SK-N-SH treated with all-trans-retinoic acid at 6 μM for 48 hours (cell line): ENCODE results near the gene GOLGA6A.
A peak's percentile ranks its signal among the peaks of the same experiment; 100 is the strongest.

Experiments used
- ATAC-seq: fragments of 200-7000 bp; cut with Tn5 transposase; 3 replicates; pipeline ENCODE4 v1.9.1; 2020; ENCODE audit warnings: mild to moderate bottlenecking, moderate library complexity
- ARNTL ChIP-seq: fragments of 450-650 bp; formaldehyde crosslinking; IDR thresholded peaks from 2 replicates; pipeline ENCODE4 v1.5.0; 2020; ENCODE audit warnings: low read depth, mild to moderate bottlenecking, moderate library complexity, borderline replicate concordance
- BACH2 ChIP-seq: fragments of 250-450 bp; sonication (Bioruptor Pico); IDR thresholded peaks from 2 replicates; pipeline ENCODE4 v1.9.0; 2021; ENCODE audit warnings: mild to moderate bottlenecking, borderline replicate concordance
- CSDC2 ChIP-seq: fragments of 250-450 bp; sonication (Bioruptor Pico); IDR thresholded peaks from 2 replicates; pipeline ENCODE4 v1.5.0; 2020; ENCODE audit warnings: mild to moderate bottlenecking, moderate library complexity
- ESRRG ChIP-seq: fragments of 250-450 bp; sonication (Bioruptor Pico); IDR thresholded peaks from 2 replicates; pipeline ENCODE4 v1.6.1; 2021; ENCODE audit warnings: mild to moderate bottlenecking
- GLIS3 ChIP-seq: fragments of 250-450 bp; sonication (Bioruptor Pico); IDR thresholded peaks from 2 replicates; pipeline ENCODE4 v1.5.0; 2020; ENCODE audit warnings: mild to moderate bottlenecking, moderate library complexity
- ISL1 ChIP-seq: fragments of 250-450 bp; sonication (Bioruptor Pico); IDR thresholded peaks from 2 replicates; pipeline ENCODE4 v2.1.2; 2022; ENCODE audit warnings: mild to moderate bottlenecking, moderate library complexity
- OSR1 ChIP-seq: fragments of 250-450 bp; sonication (Bioruptor Pico); IDR thresholded peaks from 2 replicates; pipeline ENCODE4 v1.8.0; 2022; ENCODE audit warnings: moderate library complexity, mild to moderate bottlenecking, inconsistent platforms
- PPARA ChIP-seq: fragments of 250-450 bp; sonication (Bioruptor Pico); IDR thresholded peaks from 2 replicates; pipeline ENCODE4 v1.5.0; 2020; ENCODE audit warnings: mild to moderate bottlenecking, borderline replicate concordance
- SNAI2 ChIP-seq: fragments of 250-450 bp; sonication (Bioruptor Pico); IDR thresholded peaks from 2 replicates; pipeline ENCODE4 v1.5.0; 2020; ENCODE audit warnings: mild to moderate bottlenecking, moderate library complexity
- TCF4 ChIP-seq: fragments of 250-450 bp; sonication (Bioruptor Pico); IDR thresholded peaks from 2 replicates; pipeline ENCODE4 v1.8.0; 2021; ENCODE audit warnings: mild to moderate bottlenecking, moderate library complexity, borderline replicate concordance
- TOX ChIP-seq: fragments of 250-450 bp; sonication (Bioruptor Pico); IDR thresholded peaks from 2 replicates; pipeline ENCODE4 v1.8.0; 2021; ENCODE audit warnings: mild to moderate bottlenecking, moderate library complexity, borderline replicate concordance
- ZC3H10 ChIP-seq: fragments of 250-450 bp; sonication (Bioruptor Pico); IDR thresholded peaks from 2 replicates; pipeline ENCODE4 v1.5.1; 2021; ENCODE audit warnings: mild to moderate bottlenecking, moderate library complexity
- ZFP3 ChIP-seq: fragments of 250-450 bp; sonication (Bioruptor Pico); IDR thresholded peaks from 2 replicates; pipeline ENCODE4 v1.5.0; 2020; ENCODE audit warnings: mild to moderate bottlenecking, moderate library complexity
- ZFP30 ChIP-seq: fragments of 450-650 bp; formaldehyde crosslinking; IDR thresholded peaks from 2 replicates; pipeline ENCODE4 v1.5.0; 2022; ENCODE audit warnings: mild to moderate bottlenecking, moderate library complexity
- ZNF565 ChIP-seq: fragments of 450-650 bp; formaldehyde crosslinking; conservative IDR thresholded peaks from 2 replicates; pipeline ENCODE4 v1.5.0; 2020; ENCODE audit warnings: low read depth, mild to moderate bottlenecking, moderate library complexity
- ZNF70 ChIP-seq: fragments of 450-650 bp; formaldehyde crosslinking; IDR thresholded peaks from 2 replicates; pipeline ENCODE4 v1.5.0; 2020; ENCODE audit warnings: mild to moderate bottlenecking, moderate library complexity
- ZNF8 ChIP-seq: fragments of 450-650 bp; formaldehyde crosslinking; IDR thresholded peaks from 2 replicates; pipeline ENCODE4 v1.5.0; 2020; ENCODE audit warnings: mild to moderate bottlenecking, moderate library complexity
- TF ChIP-seq, protein P1 (sequence below): fragments of 250-450 bp; sonication (Bioruptor Pico); IDR thresholded peaks from 2 replicates; pipeline ENCODE4 v1.5.0; 2020; ENCODE audit warnings: mild to moderate bottlenecking, moderate library complexity
- TF ChIP-seq, protein P2 (sequence below): fragments of 250-450 bp; sonication (Bioruptor Pico); IDR thresholded peaks from 2 replicates; pipeline ENCODE4 v1.5.1; 2020; ENCODE audit warnings: low read depth, mild to moderate bottlenecking, moderate library complexity
- TF ChIP-seq, protein P3 (sequence below): fragments of 250-450 bp; sonication (Bioruptor Pico); IDR thresholded peaks from 2 replicates; pipeline ENCODE4 v1.8.0; 2021; ENCODE audit warnings: low read depth, mild to moderate bottlenecking, moderate library complexity, borderline replicate concordance
- TF ChIP-seq, protein P4 (sequence below): fragments of 250-450 bp; sonication (Bioruptor Pico); IDR thresholded peaks from 2 replicates; pipeline ENCODE4 v1.5.1; 2021; ENCODE audit warnings: mild to moderate bottlenecking, moderate library complexity
- TF ChIP-seq, protein P5 (sequence below): fragments of 250-450 bp; sonication (Bioruptor Pico); IDR thresholded peaks from 2 replicates; pipeline ENCODE4 v1.8.0; 2020; ENCODE audit warnings: mild to moderate bottlenecking, moderate library complexity, borderline replicate concordance

Gene GOLGA6A

DNA sequence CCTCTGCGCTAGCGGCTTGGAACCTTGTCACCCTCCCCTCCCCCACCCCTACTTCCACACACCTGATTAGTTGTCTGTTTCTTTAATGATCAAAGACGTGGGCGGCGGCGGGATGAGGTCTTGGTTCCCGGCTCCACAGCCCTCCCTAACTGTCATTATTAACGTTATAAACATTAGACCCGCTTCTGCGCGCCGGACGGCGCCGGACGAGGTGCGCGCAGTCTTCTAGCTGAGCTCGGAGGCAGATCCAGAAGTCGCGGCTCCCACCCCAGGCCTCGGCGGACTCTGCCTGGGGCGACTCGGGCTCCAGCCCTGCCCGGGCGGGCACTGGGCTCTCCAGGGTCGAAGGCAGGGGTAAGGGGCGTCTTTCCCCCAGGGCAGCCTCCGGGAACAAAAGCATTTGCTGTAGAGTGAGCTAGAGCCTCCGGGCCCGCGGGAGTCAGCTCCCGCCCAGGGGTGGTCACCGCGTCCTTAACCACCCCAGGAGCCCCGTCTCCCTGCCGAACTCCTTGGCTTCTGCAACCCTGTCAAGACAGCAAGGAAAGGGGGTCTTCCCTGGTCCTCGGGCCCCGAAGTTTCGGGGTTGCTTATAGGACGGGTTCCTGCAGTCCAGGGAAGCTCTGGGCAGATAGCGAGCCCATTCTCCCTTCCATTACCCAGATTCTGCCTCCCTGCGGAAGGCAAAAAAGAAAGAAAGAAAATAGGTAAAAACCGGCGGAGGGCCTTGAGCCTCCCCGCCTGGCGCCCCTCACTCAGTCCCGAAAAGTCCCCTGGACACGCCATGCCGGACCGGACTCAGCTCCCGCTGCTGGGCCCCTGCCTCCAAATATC lies 45.8 kb upstream of the GOLGA6A start (continued):
- TF ChIP-seq, protein P1, sequence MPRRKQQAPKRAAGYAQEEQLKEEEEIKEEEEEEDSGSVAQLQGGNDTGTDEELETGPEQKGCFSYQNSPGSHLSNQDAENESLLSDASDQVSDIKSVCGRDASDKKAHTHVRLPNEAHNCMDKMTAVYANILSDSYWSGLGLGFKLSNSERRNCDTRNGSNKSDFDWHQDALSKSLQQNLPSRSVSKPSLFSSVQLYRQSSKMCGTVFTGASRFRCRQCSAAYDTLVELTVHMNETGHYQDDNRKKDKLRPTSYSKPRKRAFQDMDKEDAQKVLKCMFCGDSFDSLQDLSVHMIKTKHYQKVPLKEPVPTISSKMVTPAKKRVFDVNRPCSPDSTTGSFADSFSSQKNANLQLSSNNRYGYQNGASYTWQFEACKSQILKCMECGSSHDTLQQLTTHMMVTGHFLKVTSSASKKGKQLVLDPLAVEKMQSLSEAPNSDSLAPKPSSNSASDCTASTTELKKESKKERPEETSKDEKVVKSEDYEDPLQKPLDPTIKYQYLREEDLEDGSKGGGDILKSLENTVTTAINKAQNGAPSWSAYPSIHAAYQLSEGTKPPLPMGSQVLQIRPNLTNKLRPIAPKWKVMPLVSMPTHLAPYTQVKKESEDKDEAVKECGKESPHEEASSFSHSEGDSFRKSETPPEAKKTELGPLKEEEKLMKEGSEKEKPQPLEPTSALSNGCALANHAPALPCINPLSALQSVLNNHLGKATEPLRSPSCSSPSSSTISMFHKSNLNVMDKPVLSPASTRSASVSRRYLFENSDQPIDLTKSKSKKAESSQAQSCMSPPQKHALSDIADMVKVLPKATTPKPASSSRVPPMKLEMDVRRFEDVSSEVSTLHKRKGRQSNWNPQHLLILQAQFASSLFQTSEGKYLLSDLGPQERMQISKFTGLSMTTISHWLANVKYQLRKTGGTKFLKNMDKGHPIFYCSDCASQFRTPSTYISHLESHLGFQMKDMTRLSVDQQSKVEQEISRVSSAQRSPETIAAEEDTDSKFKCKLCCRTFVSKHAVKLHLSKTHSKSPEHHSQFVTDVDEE (CRISPR knock-in tag), result no peak
- TF ChIP-seq ISL1 (CRISPR knock-in tag) (no peak), ZNF565 (CRISPR knock-in tag) (no peak), ZFP3 (CRISPR knock-in tag) (no peak), SNAI2 (CRISPR knock-in tag) (no peak)
- TF ChIP-seq, protein P2, sequence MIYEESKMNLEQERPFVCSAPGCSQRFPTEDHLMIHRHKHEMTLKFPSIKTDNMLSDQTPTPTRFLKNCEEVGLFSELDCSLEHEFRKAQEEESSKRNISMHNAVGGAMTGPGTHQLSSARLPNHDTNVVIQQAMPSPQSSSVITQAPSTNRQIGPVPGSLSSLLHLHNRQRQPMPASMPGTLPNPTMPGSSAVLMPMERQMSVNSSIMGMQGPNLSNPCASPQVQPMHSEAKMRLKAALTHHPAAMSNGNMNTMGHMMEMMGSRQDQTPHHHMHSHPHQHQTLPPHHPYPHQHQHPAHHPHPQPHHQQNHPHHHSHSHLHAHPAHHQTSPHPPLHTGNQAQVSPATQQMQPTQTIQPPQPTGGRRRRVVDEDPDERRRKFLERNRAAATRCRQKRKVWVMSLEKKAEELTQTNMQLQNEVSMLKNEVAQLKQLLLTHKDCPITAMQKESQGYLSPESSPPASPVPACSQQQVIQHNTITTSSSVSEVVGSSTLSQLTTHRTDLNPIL (CRISPR knock-in tag), result no peak
- TF ChIP-seq, all 23 proteins: peak for 0

DNA sequence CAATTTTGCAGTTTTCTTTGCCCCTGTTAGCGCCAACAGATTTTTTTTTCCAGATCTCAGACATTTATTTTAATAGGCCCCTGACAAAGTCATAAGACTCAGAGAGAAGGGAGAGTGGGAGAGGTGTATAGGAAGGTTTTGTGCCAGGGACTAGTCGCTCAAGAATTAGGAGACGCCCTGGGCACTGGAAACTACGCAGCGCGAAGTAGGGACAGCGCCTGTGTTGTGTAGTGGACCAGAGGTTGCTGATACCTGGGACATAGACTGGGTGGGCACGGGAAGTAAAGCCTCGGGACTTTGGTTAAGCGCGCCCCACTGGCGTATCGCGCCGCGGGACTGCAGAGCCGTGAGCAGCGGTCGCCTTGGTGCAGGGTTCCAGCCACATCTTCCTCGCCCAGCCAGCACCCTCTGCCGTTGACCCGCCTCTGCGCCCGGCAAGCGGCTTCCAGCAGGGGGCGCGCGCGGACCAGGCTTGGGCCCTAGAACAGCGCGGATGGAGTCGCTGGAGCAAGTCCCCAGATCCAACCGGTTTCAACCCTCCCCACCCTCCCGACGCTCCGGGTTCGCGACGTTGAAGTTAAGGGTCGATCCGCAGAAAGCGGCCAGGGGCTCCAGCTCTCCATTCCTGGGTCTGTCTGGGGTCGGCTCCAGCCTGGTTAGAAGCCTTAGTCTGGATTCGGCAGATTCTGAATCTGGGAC lies 45.1 kb upstream of the GOLGA6A start:
- ATAC-seq, result peak; percentile 95
- no peak for TF ChIP-seq ZC3H10
- 0 out of 2 replicates have a peak, but pooled peaks have one; percentile 19 for TF ChIP-seq ZFP3 (CRISPR knock-in tag)
- no peak for TF ChIP-seq ZFP30 (CRISPR knock-in tag)
- no peak for TF ChIP-seq ZNF565 (CRISPR knock-in tag)
- TF ChIP-seq ARNTL (CRISPR knock-in tag), result no peak
- TF ChIP-seq ZNF8 (CRISPR knock-in tag), result no peak
- TF ChIP-seq ZNF70, result no peak

DNA sequence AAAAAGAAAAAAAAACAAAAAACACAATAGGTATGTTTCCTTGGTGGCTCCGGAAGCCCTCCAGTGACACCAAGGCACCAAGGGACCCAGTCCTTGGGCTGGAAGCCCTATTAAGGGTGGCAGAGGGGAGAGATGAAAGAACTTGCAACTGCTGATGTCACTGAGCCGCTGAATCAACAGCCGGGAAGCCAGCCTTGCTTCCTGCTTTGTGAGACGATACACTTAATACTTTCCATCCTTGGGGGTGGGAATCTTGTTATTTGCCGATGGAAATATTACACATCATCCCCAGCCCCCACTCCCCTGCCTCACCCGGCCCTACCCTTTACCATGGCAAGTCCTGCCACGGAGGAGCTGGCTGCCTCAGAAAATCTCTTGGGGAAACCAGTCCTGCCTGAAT lies 42.4 kb upstream of the GOLGA6A start:
- no peak for ATAC-seq

More for the DNA sequence above, 42.4 kb upstream of the GOLGA6A start:
- TF ChIP-seq ZC3H10 (no peak), OSR1 (CRISPR knock-in tag) (no peak), GLIS3 (CRISPR knock-in tag) (no peak), TCF4 (CRISPR knock-in tag) (no peak), CSDC2 (no peak), ISL1 (CRISPR knock-in tag) (no peak), PPARA (CRISPR knock-in tag) (no peak), ZNF70 (no peak), TOX (CRISPR knock-in tag) (no peak), ESRRG (no peak), ZFP3 (CRISPR knock-in tag) (no peak), ZNF8 (CRISPR knock-in tag) (no peak), ZFP30 (CRISPR knock-in tag) (no peak), BACH2 (CRISPR knock-in tag) (no peak), ARNTL (CRISPR knock-in tag) (no peak)
- TF ChIP-seq, protein P3, sequence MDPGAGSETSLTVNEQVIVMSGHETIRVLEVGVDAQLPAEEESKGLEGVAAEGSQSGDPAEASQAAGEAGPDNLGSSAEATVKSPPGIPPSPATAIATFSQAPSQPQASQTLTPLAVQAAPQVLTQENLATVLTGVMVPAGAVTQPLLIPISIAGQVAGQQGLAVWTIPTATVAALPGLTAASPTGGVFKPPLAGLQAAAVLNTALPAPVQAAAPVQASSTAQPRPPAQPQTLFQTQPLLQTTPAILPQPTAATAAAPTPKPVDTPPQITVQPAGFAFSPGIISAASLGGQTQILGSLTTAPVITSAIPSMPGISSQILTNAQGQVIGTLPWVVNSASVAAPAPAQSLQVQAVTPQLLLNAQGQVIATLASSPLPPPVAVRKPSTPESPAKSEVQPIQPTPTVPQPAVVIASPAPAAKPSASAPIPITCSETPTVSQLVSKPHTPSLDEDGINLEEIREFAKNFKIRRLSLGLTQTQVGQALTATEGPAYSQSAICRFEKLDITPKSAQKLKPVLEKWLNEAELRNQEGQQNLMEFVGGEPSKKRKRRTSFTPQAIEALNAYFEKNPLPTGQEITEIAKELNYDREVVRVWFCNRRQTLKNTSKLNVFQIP, result no peak
- TF ChIP-seq, protein P4, sequence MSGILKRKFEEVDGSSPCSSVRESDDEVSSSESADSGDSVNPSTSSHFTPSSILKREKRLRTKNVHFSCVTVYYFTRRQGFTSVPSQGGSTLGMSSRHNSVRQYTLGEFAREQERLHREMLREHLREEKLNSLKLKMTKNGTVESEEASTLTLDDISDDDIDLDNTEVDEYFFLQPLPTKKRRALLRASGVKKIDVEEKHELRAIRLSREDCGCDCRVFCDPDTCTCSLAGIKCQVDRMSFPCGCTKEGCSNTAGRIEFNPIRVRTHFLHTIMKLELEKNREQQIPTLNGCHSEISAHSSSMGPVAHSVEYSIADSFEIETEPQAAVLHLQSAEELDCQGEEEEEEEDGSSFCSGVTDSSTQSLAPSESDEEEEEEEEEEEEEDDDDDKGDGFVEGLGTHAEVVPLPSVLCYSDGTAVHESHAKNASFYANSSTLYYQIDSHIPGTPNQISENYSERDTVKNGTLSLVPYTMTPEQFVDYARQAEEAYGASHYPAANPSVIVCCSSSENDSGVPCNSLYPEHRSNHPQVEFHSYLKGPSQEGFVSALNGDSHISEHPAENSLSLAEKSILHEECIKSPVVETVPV (CRISPR knock-in tag), result no peak
- TF ChIP-seq, protein P1 (CRISPR knock-in tag), result no peak
- TF ChIP-seq, protein P5, sequence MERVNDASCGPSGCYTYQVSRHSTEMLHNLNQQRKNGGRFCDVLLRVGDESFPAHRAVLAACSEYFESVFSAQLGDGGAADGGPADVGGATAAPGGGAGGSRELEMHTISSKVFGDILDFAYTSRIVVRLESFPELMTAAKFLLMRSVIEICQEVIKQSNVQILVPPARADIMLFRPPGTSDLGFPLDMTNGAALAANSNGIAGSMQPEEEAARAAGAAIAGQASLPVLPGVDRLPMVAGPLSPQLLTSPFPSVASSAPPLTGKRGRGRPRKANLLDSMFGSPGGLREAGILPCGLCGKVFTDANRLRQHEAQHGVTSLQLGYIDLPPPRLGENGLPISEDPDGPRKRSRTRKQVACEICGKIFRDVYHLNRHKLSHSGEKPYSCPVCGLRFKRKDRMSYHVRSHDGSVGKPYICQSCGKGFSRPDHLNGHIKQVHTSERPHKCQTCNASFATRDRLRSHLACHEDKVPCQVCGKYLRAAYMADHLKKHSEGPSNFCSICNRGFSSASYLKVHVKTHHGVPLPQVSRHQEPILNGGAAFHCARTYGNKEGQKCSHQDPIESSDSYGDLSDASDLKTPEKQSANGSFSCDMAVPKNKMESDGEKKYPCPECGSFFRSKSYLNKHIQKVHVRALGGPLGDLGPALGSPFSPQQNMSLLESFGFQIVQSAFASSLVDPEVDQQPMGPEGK, result no peak
- TF ChIP-seq, protein P2 (CRISPR knock-in tag), result no peak
